ENCODE measurements around the gene ZP3.

GRCh38 chr7:76423666-76424412 lies 911 bp upstream of the ZP3 start:
- TF ChIP-seq CTCF (IDR thresholded peaks at IDR 0.05; ENCODE audit: low read depth, low read length, missing input control) (no peak), ZBTB33 (IDR thresholded peaks at IDR 0.05) (no peak), MAX (IDR thresholded peaks at IDR 0.05) (no peak), YY1 (IDR thresholded peaks at IDR 0.05) (no peak), TAF1 (conservative IDR thresholded peaks at IDR 0.05) (no peak), SP1 (IDR thresholded peaks at IDR 0.05) (no peak), ATF3 (IDR thresholded peaks at IDR 0.05) (no peak), REST (IDR thresholded peaks at IDR 0.05) (no peak), EGR1 (IDR thresholded peaks at IDR 0.05; ENCODE audit: low read depth in 2 of 2) (no peak), JUND (IDR thresholded peaks at IDR 0.05) (no peak)
